OCI-LY1 (cell line): ENCODE measurements around the gene C5orf46.
"Not testable (repeated sequence)": the region's sequence is repeated elsewhere in the genome, so short reads cannot be mapped to it uniquely, and the experiment has no call there.

Experiments used
- CTCF ChIP-seq: fragments of 200-600 bp; sonication (generic), shearing (Covaris generic); IDR thresholded peaks from 2 replicates; pipeline ENCODE4 v1.5.1; 2017; ENCODE audit warnings: mild to moderate bottlenecking, antibody characterized with exemption, low read length, moderate library complexity, mixed read lengths
- EZH2 ChIP-seq: fragments of 200-600 bp; sonication (generic), shearing (Covaris generic); IDR thresholded peaks from 2 replicates; pipeline ENCODE4 v1.8.0; 2017; ENCODE audit warnings: borderline replicate concordance, mixed run types, mild to moderate bottlenecking, antibody characterized with exemption, low read length, moderate library complexity, mixed read lengths

GRCh38 chr5:147946658-147947274 lies 40.4 kb upstream of the C5orf46 start:
- not testable (repeated sequence) for TF ChIP-seq CTCF, EZH2
